ENCODE data around the gene CCDC88B.

DNA sequence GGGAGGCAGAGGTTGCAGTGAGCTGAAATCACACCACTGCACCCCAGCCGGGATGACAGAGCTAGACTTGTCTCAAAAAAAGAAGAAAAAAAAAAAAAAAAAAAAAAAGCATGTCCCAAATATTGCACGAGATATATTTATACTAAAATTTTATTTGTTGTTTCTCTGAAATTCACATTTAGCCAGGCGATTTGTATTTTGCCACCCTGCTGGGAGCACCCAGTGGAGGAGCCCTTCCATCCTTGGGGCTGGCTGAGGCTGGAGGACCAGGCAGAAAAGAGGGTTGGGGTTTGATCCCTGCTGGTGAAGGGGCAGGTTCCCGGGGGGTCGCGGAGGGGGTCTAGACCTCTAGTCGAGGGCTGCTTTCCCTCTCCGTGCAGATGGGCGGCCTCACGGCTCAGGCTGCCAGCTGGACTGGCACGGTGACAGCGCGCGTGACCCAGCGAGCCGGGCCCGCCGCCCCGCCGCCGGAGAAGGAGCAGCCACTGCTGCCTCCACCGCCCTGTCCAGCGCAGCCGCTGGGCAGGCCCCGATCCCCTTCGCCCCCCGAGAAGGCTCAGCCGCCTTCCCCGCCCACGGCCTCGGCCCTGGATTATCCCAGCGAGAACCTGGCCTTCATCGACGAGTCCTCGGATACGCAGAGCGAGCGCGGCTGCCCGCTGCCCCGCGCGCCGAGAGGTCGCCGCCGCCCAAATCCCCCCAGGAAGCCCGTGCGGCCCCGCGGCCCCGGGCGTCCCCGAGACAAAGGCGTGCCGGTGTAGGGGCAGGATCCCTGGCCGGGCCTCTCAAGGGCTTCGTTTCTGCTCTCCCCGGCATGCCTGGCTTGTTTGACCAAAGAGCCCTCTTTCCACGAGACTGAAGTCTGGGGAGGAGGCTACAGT, 40.8 kb upstream of the CCDC88B start:
- peak in 1 of 4 experiments; percentile 22 for TF ChIP-seq CTCF (IDR thresholded peaks at IDR 0.05)
- no peak for TF ChIP-seq EP300 (IDR thresholded peaks at IDR 0.05)
- peak in 1 of 2 donors; percentile 14 for TF ChIP-seq POLR2A (IDR thresholded peaks at IDR 0.05)
- peak; percentile 7 for TF ChIP-seq POLR2AphosphoS5 (IDR thresholded peaks at IDR 0.05)

All from gastroesophageal sphincter (tissue), 3 donors.